Activated naive CD4-positive, alpha-beta T cell (primary cell): ENCODE data around the gene ALPK3.
"Not testable (repeated sequence)": the region's sequence is repeated elsewhere in the genome, so short reads cannot be mapped to it uniquely, and the experiment has no call there.

Source experiments
- DNase-seq, 4 experiments: peaks; one replicate each; lab custom pipeline; 2025; lab: John Stamatoyannopoulos, UW

ALPK3 gene

GRCh38 chr15:84873997-84874396 lies 56.8 kb downstream of the ALPK3 start:
- DNase-seq: no peak

DNA sequence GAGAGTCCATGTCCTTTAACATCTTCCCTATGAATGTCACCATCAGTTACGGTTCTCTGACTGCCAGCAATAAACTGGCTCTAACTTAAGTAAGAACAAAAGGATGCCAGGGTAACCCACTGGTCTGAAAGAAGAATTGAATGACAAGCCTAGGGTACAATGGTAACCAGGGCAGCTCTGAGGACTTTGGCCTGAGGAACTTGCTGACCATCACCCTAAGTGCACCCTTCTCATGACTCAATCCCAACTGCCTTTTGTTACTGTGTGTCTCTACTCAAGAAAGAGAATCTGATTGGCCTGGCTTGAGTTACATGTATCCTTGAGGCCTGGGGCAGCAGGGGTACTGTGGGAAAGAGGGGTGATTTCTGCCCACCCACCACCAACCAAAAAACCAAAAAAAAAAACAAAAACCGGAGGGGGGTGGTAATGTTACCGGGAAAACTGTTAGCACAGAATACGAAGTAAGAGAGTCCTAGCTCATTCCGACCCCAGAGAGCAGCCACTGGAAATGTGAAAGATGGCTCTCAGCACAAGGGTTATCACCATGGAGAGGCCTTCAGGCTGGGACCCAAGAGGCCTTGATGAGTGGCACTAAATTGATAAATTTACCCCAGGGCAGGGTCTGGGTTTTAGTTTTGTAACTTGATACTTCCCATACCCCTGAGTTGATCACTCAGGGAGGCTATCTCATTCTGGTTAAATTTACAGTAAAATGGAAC lies 58.0 kb downstream of the ALPK3 start:
- no peak for DNase-seq

GRCh38 chr15:84876269-84876668 lies 59.1 kb downstream of the ALPK3 start:
- DNase-seq: no peak

DNA sequence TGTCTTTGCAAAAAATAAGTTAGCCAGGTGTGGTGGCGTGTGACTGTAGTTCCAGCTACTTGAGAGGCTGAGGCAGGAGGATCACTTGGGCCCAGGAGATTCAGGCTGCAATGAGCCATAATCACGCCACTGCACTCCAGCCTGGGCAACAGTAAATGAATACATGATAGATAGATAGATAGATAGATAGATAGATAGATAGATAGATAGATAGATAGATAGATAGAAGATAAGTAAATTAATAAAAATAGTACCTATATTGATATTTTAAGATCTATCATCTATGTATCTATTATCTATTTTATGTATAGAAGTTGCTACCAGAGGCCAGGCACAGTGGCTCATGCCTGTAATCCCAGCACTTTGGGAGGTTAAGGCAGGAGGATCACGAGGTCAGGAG lies 60.5 kb downstream of the ALPK3 start:
- not testable (repeated sequence) for DNase-seq

DNA sequence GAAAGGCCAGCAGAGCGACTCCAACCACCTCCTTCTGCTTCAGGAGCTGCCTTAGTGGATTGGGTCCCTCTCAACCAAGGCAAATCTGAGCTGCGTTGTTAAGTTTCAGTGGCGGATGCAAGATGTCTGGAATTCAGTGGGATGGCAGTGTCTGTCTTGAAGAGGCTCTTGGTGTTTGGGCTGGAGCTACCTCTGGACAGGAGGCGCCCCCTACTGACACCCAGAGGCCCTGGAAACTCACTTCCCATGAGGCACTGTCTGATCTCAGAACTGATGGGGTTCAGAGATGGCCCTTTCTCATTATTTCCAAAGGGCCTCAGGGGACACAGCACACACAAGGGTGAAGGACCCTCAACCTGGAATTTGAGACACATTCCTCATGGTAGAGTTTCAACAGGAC lies 61.3 kb downstream of the ALPK3 start:
- DNase-seq: peak; percentile 5 to 37 (median 32)

GRCh38 chr15:84879088-84879780 lies 62.1 kb downstream of the ALPK3 start:
- DNase-seq: no peak

GRCh38 chr15:84880007-84880406 lies 62.9 kb downstream of the ALPK3 start:
- DNase-seq: no peak

- no peak for DNase-seq
Observed at GRCh38 chr15:84880822-84881519, 63.8 kb downstream of the ALPK3 start.

DNA sequence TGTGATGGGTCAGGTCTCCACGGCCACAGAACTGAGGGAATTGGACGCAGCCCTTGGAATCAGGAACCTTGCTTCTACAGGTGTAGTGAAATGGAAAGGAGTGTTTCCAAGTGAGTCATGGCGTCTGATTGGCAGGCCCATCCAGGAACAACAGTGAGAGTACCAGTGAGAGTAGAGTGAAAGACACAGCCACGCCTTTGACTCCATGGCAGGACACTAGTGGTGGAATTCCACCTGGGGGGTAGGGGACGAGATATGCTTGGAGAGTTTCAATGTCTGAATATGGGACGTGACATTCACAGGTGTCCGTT lies 64.3 kb downstream of the ALPK3 start:
- DNase-seq: no peak

DNA sequence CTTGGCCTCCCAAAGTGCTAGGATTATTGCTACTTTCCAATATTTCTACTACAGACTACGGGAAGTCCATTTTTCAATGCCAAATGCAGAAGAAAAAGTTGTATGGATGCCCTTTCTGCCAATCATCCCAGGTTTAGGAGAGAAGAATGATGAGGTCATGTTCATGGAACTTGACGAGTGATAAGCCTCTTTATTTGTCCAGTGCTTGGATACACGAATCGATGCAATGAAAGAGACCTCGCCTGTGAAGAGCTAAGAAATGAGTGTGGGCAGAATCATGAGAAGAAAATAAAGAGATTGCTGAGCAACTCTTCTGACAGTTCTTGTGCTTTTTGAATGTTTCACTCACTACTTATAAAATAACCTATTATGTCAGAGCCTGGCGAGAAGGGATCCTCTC lies 66.3 kb downstream of the ALPK3 start:
- no peak for DNase-seq

- DNase-seq: no peak
Observed at GRCh38 chr15:84883916-84884781, 67.0 kb downstream of the ALPK3 start, which contains the start of gene SLC28A1. TSS of gene SLC28A1 (plus strand) at chr15:84884662. CDS start at chr15:84887761, 3,099 bp downstream.

- no peak for DNase-seq
Observed at GRCh38 chr15:84885801-84886200, 68.6 kb downstream of the ALPK3 start.

DNA sequence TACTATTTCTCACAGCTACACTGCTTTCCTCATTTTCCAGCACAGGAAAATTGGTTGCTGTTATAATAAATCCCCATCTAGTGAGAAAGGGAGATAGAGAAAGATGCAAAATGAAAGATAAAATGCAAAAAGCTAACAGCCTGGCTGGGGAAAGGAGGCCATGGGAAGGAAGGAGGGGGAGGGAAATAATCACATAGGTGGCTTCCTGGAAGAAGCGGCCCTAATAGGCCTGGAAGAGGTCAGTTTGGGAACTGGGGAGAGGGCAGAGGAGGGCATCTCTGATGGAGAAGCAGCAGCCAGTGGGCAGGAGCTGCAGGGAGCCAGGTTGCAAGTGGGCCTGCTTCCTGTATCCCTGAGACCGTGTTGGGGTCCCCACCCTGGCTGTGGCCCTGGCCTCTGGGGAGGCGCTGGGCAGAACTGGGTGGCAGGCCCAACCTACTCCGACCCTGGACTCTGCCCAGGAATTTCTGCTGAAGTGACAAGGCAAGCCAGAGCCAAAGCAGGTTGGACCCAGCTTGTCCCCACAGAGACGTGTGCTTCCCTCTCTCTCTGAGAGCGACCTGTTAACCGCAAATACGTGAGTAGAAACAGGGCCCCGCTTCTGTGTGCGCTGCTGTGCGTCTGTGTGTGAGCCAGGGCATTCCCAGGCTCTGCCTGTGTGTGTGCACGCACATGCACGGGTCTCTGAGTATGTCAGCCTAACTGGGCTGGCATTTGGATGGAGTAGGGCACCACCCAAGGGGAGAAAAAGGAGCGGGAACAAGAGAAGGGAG lies 69.2 kb downstream of the ALPK3 start:
- no peak for DNase-seq

GRCh38 chr15:84886984-84887299 lies 69.8 kb downstream of the ALPK3 start:
- no peak for DNase-seq

DNA sequence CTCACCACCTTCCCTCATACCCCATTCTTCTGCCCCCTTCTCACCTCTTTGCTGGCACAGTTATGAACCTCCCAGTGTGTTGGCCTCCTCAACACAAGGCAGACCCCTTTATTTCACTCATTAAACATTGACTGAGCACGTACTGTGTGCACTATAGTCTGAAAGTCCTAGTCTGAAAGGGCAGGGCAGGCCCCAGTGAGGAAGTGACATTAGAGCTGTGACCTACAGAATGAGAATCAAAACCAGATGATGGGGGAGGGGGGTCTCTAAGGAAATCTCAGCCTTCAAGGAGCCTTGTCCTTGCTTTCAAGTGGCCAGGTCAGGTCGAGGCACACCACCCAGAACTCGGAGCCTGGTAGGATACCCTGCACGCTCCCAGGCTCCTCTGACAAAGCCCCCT lies 70.8 kb downstream of the ALPK3 start:
- DNase-seq: no peak

- DNase-seq: no peak
Observed at GRCh38 chr15:84888639-84889038, 71.5 kb downstream of the ALPK3 start.

DNA sequence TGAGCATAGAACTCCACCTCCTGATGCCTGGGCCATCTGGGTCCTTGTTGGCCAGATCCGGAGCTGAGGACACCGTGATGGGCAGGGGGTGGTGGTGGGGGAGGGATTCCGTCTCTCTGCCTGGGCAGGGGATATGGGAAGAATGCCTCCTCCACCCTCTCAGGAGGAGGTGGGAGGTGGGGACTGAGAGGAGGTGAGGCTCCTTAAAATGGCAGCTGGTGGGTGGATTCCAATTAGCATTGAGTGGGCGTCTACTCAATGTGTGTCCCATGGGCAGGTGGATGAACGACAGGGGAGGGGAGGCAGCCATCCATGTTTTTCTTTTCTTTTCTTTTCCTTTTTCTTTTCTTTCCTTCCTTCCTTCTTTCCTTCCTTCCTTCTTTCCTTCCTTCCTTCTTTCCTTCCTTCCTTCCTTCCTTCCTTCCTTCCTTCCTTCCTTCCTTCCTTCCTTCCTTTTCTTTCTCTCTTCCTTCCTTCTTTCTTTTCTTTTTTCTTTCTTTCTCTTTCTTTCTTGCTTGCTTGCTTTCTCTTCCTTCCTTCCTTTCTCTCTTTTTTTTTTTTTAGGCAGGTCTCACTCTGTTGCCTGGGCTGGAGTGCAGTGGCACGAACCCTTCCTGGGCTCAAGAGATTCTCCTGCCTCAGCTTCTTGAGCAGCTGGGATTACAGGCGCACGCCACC lies 72.3 kb downstream of the ALPK3 start:
- no peak for DNase-seq

GRCh38 chr15:84889991-84890669 lies 73.0 kb downstream of the ALPK3 start:
- DNase-seq: no peak

DNA sequence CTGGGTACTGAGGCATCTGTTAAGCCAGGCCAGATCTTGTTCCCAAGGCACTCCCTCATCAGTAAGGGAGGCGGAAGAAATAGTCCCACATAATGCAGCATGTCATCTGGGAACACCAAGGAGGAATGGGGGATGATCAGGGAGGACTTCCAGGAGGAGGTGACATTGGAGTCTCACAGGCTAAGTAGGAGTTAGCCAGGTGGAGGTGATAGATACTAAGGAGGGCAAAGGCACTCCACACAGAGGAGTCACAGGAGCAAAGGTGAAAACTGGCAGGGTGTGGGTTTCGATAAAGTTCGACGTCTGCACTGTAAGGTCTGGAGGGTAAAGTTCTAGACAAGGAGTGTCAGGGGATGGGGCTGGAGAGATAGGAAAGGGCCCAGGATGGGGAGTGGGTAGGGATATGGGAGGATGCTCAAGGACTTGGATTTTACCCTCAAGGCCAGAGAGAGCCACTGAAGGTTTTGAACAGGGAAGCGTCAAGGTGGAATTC lies 73.6 kb downstream of the ALPK3 start:
- no peak for DNase-seq

DNA sequence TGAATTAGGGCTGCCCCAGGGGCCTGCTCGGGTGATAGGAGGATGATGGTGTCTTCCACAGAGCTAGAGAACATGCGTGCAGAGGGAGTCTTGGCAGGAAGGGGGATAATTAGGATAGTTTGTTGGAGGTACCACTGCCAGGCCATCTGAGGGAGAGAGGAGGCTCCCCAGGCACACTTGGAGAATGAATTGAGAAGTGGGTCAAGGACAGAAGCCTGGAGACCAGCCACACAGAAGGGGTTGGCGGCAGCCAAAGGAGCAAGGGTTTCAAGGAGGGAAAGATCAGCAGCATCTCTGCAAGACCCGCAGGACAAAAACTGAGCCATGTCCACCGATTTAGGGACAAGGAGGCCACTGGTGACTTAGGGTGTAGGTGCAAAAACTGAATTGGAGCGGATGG lies 74.2 kb downstream of the ALPK3 start:
- no peak for DNase-seq
